ENCODE results near the gene ZNFX1.
A peak's percentile ranks its signal among the peaks of the same experiment; 100 is the strongest.
"Not testable (repeated sequence)": the region's sequence is repeated elsewhere in the genome, so short reads cannot be mapped to it uniquely, and the experiment has no call there.

ZNFX1 gene

DNA sequence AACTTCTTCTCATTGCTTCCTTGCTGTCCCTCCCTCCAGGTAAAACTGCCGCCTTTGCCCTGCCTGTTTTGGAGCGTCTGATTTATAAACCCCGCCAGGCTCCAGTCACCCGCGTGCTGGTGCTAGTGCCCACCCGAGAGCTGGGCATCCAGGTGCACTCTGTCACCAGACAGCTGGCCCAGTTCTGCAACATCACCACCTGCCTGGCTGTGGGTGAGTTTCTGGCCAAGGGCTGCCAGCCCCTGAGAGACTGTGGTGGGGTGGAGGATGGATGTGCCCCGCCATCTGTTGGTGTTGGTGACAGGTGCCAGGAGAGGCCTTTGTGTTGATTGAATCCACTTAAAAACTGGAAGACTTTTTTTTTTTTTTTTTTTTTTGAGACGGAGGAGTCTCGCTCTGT, 49.2 kb downstream of the ZNFX1 start:
- H3K27ac Mint-ChIP-seq: no peak overlapping the region
- peaks cover 17% of the 10 kb centered on the region for H3K36me3 Mint-ChIP-seq
- H3K4me1 Mint-ChIP-seq: no peaks in the 10 kb centered on the region
- H3K27me3 Mint-ChIP-seq: no peaks in the 10 kb centered on the region
- H3K4me3 Mint-ChIP-seq: no peak overlapping the region
- no peaks in the 10 kb centered on the region for H3K9me3 Mint-ChIP-seq

DNA sequence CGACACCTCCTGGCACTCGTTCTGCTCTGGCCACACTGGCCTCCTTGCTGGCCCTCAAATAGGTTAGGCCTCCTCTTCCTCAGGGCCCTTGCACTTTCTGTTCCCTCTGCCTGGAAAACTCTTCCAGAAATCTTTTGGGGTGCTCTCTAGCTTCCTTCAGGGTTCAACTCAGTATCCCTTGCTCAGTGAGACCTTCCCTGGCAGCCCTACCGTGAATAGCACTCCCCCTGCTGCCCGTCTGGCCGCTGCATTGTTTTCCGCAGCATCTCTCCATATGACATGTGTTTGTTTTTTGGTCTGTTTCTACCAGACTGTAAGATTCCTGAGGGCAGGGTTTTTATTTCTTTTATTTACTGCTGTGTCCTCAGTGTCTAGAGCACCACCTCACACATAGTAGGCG, 52.0 kb downstream of the ZNFX1 start:
- Mint-ChIP-seq H3K27ac (no peak overlapping the region), H3K4me3 (no peak overlapping the region), H3K27me3 (no peaks in the 10 kb centered on the region), H3K4me1 (peaks cover 11% of the 10 kb centered on the region), H3K36me3 (peaks cover 12% of the 10 kb centered on the region), H3K9me3 (no peaks in the 10 kb centered on the region)

DNA sequence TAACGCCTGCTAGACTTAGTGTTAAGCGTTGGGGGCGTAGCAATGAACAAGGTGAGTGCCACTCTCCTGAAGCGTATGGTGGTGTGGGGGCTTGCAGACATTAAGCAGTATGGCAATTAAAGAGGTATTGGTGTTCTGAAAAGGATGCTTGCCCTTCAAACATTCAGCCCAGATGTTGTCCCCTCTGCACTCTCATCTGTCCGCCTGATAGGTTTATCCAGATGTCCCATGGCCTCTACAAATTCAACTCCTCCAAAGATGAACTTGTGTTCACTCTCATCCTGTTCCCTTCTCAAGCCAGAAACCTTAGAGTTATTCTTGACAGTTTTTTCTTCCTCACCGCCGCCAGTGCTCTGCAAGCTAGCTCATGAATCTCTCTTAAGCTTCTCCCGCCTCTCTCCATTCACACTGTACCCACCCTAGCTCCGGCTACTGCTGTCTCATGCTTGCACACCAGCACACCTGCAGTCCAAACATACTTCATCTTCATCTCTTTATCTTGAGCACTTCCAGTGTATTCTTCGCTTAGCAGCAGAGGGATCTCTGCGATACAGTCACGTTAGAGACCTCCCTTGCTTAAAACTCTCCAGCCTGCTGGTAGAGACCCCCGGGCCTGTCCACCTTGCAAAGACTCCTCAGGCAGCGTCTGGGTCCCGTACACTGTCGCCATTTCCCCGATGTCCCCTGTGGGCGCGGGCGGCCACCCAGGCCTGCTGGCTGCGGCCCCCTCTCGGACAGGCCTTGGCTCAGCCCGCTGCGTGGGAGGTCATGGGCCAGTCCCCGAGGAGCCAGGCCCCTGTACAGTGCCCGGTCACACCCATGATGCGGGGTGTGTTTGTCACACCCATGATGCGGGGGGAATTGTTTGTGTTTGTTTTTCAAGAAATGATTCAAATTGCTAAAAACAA, 57.7 kb downstream of the ZNFX1 start:
- Mint-ChIP-seq H3K27me3 (no peaks in the 10 kb centered on the region), H3K36me3 (peaks cover 4% of the 10 kb centered on the region), H3K4me1 (peaks cover 36% of the 10 kb centered on the region), H3K9me3 (no peaks in the 10 kb centered on the region), H3K27ac (peak overlapping the region; percentile 92), H3K4me3 (peak overlapping the region; percentile 91)

DNA sequence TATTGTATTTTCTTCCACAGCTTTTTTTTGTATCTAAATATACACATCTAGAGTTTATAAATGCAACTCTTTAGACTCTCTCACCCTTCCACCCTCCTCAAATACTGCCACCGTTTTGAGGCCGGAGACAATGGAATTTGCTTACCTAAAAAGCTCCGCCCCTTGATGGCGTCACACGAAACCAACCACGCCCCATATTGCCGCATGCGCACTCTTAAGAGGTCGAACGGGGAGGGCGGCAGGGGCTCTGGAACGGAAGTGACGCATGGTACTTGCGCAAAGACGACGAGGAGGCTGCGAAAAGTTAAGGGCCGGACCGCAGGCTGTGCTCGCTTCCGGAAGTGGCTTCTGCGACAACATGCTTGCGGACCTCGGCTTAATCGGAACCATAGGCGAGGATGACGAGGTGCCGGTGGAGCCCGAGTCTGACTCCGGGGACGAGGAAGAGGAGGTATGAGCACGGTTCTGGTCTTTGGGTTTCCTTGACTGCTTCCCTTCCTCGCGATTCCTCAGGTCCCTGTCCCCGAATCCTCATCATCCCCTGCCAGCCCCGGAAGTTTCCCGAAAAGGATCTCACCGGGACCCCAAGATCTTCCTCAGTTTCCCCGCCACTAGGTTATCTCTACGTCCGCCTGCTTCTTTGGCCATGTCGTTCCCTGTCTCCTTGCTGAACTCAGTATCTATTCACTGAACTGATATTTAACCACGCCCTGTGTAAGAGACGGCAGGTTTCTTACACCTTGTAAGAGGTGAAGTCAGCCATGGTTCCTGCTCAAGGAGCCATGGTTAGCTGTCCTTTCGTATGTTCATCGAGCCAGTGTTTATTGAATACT, 58.5 kb downstream of the ZNFX1 start, which contains the start of gene DDX27:
DDX27 (plus strand) TSS at position 326 of the 833 bp plus-strand sequence; CDS start at position 359, 33 bp downstream.
- peaks cover 2% of the 10 kb centered on the region for H3K36me3 Mint-ChIP-seq
- peak within 1 kb of the TSS; percentile 92 for H3K27ac Mint-ChIP-seq
- no peaks in the 10 kb centered on the region for H3K9me3 Mint-ChIP-seq
- H3K4me3 Mint-ChIP-seq: peak within 1 kb of the TSS; percentile 91
- H3K27me3 Mint-ChIP-seq: no peaks in the 10 kb centered on the region
- H3K4me1 Mint-ChIP-seq: peaks cover 36% of the 10 kb centered on the region

DNA sequence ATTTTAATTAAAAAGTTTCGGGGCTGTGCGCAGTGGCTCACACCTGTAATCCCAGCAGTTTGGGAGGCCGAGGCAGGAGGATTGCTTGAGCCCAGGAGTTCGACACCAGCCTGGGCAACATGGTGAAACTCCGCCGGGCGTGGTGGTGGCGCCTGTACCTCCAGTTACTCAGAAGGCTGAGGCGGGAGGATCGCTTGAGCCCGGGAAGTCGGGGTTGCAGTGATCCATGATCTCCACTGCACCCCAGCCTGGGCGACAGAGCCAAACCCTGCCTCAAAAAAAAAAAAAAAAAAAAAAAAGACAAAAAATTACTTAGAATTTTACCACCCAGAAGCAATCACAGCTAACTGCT, 59.1 kb downstream of the ZNFX1 start:
- not testable (repeated sequence) for H3K27me3 Mint-ChIP-seq, H3K9me3 Mint-ChIP-seq, H3K27ac Mint-ChIP-seq, H3K36me3 Mint-ChIP-seq
- H3K4me1 Mint-ChIP-seq: peaks cover 36% of the 10 kb centered on the region
- peak overlapping the region; percentile 91 for H3K4me3 Mint-ChIP-seq

DNA sequence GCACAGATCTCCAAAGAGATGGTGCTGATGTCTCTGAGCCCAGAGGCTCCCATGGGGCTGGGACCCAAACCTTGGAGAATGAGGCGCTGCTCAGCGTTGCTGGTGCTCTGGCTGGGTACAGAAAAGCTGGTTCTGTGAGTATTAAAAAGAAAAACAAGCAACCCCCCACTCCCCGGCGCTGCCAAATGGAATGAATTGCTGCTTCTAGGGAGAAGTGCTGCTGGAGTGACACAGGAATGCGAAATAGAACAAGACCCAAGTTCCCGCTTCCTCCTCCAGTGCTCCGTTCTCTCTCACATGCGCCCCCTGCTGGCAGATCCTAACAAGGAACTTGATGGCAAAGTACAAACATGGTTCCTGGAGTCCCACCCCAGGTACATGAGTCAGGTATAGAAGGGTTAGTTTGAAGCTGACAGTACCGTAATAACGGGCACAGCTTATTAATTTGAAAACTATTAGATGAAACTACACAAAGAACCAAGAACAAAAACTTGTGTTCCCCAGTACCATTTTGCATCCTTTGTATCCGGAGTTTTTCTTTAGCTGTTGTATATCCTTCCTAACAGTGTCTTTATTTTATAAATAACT, 60.8 kb downstream of the ZNFX1 start:
- Mint-ChIP-seq H3K27me3 (no peaks in the 10 kb centered on the region), H3K4me1 (peaks cover 36% of the 10 kb centered on the region), H3K4me3 (peak overlapping the region; percentile 15), H3K9me3 (no peaks in the 10 kb centered on the region), H3K36me3 (no peaks in the 10 kb centered on the region), H3K27ac (peak overlapping the region; percentile 41)

DNA sequence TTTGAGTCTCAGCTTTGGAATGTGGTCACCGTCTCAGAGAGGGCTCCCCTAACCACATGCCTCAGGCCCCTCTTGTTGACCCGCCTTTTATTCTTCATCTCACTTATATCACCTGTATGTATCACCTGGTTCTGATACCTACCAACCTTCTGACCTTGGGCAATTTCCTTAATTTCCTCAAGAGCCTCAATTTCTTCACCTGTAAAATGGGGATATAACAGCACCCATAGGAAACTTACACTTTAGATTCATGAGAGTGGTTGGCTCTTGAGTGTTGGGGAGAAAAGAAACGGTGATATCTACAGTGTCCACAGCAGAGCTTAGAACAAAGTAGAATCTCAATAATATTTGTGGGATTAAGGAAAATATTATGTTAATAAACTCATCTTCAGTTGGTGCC, 62.6 kb downstream of the ZNFX1 start:
- H3K27ac Mint-ChIP-seq: no peak overlapping the region
- peaks cover 19% of the 10 kb centered on the region for H3K4me1 Mint-ChIP-seq
- peaks cover 4% of the 10 kb centered on the region for H3K9me3 Mint-ChIP-seq
- no peaks in the 10 kb centered on the region for H3K27me3 Mint-ChIP-seq
- no peak overlapping the region for H3K4me3 Mint-ChIP-seq
- peaks cover 2% of the 10 kb centered on the region for H3K36me3 Mint-ChIP-seq

DNA sequence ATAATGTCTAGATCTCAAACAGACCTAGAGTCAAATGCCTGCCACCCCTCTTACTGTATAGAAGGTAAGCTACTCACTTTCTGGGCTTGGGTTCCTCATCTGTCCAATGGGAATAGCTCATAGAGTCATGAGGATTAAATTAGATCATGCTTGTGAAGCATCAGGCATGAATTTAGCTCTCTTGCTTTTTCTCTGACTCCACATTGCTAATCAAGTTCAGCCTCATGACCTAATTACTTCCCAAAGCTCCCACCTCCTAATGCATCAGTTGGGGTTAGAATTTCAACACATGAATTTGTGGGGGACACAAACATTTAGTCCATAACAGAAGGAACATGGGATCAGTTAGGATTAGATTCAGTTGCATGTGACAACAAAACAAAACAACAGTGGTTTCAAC, 63.3 kb downstream of the ZNFX1 start:
- Mint-ChIP-seq H3K4me1 (peaks cover 14% of the 10 kb centered on the region), H3K27me3 (no peaks in the 10 kb centered on the region), H3K27ac (no peak overlapping the region)

DNA sequence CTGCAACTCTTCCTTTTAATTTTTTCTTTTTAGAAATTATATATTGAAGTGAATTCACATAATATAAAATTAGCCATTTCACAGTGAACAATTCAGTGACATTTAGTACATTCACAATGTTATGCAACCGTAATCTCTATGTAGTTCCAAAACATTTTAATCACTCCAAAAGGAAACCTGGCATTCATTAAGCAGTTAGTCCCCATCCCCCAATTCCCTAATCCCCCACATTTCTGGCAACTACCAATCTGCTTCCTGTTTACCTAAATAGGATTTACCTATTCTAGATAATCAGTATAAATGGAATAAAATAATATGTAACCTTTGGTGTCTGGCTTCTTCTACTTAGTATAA, 67.1 kb downstream of the ZNFX1 start:
- H3K4me1 Mint-ChIP-seq: no peaks in the 10 kb centered on the region
- no peak overlapping the region for H3K4me3 Mint-ChIP-seq
- H3K27me3 Mint-ChIP-seq: no peaks in the 10 kb centered on the region
- H3K9me3 Mint-ChIP-seq: peaks cover 6% of the 10 kb centered on the region
- H3K36me3 Mint-ChIP-seq: peaks cover 5% of the 10 kb centered on the region
- H3K27ac Mint-ChIP-seq: no peak overlapping the region

More for the DNA sequence above, 63.3 kb downstream of the ZNFX1 start:
- Mint-ChIP-seq H3K36me3 (peaks cover 5% of the 10 kb centered on the region), H3K4me3 (no peak overlapping the region), H3K9me3 (peaks cover 6% of the 10 kb centered on the region)

DNA sequence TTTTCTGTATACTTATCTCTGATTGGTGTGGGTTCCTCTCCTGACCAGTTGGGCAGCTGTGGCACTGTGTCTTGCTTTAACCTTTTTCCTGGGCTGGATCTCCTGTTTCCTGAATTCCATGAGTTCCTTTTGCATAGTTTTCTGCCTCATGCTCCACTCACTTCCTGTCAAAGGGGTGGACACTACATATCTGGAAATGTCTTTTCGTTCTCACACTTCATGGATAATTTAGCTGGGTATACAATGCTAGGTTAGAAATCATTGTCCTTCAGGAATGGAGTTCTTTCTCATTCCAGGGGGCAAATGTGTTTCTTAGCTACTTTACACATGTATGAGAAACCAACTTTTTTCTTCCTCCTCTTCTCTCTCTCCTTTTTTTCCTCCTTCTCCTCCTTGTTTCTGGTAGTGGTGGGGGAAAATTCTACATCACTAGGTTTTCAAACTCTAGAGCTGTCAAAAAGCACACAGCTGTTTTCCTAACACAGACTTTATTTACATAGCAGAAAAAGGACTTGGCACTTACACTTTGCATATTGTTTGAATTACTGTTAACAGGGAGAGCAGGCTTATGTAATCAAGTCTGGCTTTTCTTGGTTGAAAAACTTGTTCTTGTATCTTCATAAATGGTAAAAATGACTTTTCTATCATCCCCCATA, 67.6 kb downstream of the ZNFX1 start:
- no peaks in the 10 kb centered on the region for H3K4me1 Mint-ChIP-seq
- peaks cover 5% of the 10 kb centered on the region for H3K36me3 Mint-ChIP-seq
- H3K4me3 Mint-ChIP-seq: no peak overlapping the region
- no peaks in the 10 kb centered on the region for H3K27me3 Mint-ChIP-seq
- H3K27ac Mint-ChIP-seq: no peak overlapping the region
- peaks cover 6% of the 10 kb centered on the region for H3K9me3 Mint-ChIP-seq

DNA sequence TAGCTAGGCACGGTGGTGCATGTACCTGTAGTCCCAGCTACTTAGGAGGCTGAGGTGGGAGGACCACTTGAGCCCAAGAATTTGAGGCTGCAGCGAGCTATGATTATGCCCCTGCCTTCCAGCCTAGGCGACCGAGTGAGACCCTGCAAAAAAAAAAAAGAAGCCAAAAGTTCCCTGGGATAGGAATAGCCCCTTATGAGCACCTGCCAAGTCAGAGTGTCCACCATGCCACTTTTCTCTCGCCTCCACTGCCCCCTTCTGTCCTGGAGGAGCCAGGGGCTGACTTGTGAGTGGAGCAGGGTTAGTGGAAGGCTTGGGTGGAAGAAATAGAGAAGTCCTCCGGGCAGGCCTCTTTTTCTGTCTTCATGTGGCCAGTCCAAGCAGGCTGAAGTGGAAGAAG, 70.8 kb downstream of the ZNFX1 start:
- H3K9me3 Mint-ChIP-seq: peaks cover 6% of the 10 kb centered on the region
- peaks cover 5% of the 10 kb centered on the region for H3K36me3 Mint-ChIP-seq
- no peaks in the 10 kb centered on the region for H3K4me1 Mint-ChIP-seq
- H3K4me3 Mint-ChIP-seq: no peak overlapping the region
- no peaks in the 10 kb centered on the region for H3K27me3 Mint-ChIP-seq
- H3K27ac Mint-ChIP-seq: no peak overlapping the region

DNA sequence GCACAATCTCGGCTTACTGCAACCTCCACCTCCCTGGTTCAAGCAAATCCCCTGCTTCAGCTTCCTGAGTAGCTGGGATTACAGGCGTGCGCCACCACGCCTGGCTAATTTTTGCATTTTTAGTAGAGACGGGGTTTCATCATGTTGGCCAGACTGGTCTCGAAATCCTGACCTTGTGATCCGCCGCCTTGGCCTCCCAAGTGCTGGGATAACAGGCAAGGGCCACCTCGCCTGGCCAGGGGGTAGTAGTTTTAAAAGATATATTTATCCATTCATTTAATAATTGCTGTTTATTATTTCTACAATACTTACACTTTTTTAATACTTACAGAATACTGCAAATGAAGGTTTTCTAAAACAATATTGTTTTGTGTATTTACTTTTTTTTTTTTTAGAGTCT, 74.1 kb downstream of the ZNFX1 start:
- no peaks in the 10 kb centered on the region for H3K4me1 Mint-ChIP-seq
- H3K27me3 Mint-ChIP-seq: no peaks in the 10 kb centered on the region
- H3K9me3 Mint-ChIP-seq: no peaks in the 10 kb centered on the region
- H3K4me3 Mint-ChIP-seq: no peak overlapping the region
- no peak overlapping the region for H3K27ac Mint-ChIP-seq
- no peaks in the 10 kb centered on the region for H3K36me3 Mint-ChIP-seq

DNA sequence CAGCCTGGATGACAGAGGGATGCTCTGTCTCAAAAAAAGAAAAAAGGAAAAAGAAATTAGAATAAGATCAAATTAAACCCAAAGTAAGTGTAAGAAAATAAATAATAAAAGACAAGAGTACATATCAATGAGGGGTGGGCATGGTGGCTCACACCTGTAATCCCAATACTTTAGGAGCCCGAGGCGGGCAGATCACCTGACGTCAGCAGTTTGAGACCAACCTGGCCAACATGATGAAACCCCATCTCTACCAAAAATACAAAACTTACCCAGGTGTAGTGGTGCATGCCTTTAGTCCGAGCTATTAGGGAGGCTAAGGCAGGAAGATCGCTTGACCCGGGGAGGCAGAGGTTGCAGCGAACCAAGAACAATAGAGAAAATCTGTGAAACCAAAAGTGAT, 74.8 kb downstream of the ZNFX1 start:
- no peak overlapping the region for H3K27ac Mint-ChIP-seq

DNA sequence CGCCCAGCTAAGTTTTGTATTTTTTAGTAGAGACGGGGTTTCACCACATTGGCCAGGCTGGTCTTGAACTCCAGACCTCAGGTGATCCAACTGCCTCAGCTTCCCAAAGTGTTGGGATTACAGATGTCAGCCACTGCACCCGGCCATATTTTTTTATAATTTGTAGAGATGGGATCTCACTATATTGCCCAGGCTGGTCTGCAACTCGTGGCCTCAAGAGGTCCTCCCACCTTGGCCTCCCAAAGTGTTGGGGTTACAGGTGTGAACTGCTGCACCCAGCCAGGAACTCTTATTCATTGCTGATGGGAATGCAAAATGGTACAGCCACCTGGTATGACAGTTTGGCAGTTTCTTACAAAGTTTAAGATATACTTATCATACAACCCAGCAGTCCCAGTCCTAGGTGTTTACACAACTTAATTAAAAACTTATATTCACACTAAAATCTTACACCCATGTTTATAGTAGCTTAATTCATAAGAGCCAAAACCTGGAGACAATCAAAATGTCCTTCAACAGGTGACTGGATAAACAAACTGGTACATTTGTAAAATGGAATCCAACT, 78.0 kb downstream of the ZNFX1 start:
- Mint-ChIP-seq H3K27ac (no peak overlapping the region), H3K4me1 (no peaks in the 10 kb centered on the region), H3K4me3 (no peak overlapping the region), H3K27me3 (no peaks in the 10 kb centered on the region), H3K36me3 (no peaks in the 10 kb centered on the region), H3K9me3 (no peaks in the 10 kb centered on the region)

More for the DNA sequence above, 74.8 kb downstream of the ZNFX1 start:
- no peaks in the 10 kb centered on the region for H3K9me3 Mint-ChIP-seq
- no peak overlapping the region for H3K4me3 Mint-ChIP-seq
- no peaks in the 10 kb centered on the region for H3K27me3 Mint-ChIP-seq
- H3K4me1 Mint-ChIP-seq: no peaks in the 10 kb centered on the region
- no peaks in the 10 kb centered on the region for H3K36me3 Mint-ChIP-seq

DNA sequence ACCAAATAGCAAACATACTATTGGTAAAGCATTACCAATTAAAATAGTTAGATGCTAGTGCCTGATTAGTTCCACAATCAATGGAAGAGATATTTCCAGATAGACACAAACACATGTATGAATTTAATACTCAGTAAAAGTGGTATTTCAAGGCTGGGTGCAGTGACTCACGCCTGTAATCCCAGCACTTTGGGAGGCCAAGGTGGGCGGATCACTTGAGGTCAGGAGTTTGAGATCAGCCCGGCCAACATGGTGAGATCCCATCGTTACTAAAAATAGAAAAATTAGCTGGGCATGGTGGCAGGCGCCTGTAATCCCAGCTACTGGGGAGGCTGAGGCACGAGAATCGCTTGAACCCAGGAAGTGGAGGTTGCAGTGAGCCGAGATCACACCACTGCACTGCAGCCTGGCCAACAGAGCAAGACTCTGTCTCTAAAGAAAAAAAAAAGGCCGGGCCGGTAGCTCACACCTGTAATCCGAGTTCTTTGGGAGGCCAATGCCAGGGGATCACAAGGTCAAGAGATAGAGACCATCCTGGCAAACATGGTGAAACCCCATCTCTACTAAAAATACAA, 84.8 kb downstream of the ZNFX1 start:
- H3K9me3 Mint-ChIP-seq, H3K27ac Mint-ChIP-seq, H3K36me3 Mint-ChIP-seq, H3K4me3 Mint-ChIP-seq, H3K27me3 Mint-ChIP-seq, H3K4me1 Mint-ChIP-seq: not testable (repeated sequence)

Data from activated naive CD4-positive, alpha-beta T cell treated with anti-CD3 and anti-CD28 coated beads, Interleukin-2, amount 50 U/mL, for 24 hours (primary cell).